NCI-H460 (cell line): ENCODE measurements around the gene ACOT9. TPM values are rescaled to one million over a fixed set of nuclear protein-coding genes. Genes with fewer than 3 reads are reported as not detected.
"Not testable (repeated sequence)": the region's sequence is repeated elsewhere in the genome, so short reads cannot be mapped to it uniquely, and the experiment has no call there.

Source experiments
- DNase-seq: peaks from one replicate; pipeline ENCODE4 v3.0.0-alpha.2; 2016; ENCODE audit warnings: low read depth; ENCODE audit errors: extremely low read depth
- polyA plus RNA-seq: library from polyadenylated mRNA; depleted of rRNA; stranded (reverse); fragments of >200 nt; gene quantifications from 2 replicates; pipeline ENCODE4 v1.2.3, GENCODE V29; 2014; cell fraction: nucleus; rRNA removed
- total RNA-seq: library from RNA; depleted of rRNA; stranded (reverse); fragments of >200 nt; shearing (Covaris generic); gene quantifications from 2 replicates; pipeline ENCODE4 v1.2.3, GENCODE V29; 2014; rRNA removed

ACOT9 gene, protein sequence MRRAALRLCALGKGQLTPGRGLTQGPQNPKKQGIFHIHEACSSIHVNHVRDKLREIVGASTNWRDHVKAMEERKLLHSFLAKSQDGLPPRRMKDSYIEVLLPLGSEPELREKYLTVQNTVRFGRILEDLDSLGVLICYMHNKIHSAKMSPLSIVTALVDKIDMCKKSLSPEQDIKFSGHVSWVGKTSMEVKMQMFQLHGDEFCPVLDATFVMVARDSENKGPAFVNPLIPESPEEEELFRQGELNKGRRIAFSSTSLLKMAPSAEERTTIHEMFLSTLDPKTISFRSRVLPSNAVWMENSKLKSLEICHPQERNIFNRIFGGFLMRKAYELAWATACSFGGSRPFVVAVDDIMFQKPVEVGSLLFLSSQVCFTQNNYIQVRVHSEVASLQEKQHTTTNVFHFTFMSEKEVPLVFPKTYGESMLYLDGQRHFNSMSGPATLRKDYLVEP
- total RNA-seq, result 107 and 119 TPM in 2 replicates
- 206 and 264 TPM in 2 replicates for polyA plus RNA-seq

DNA sequence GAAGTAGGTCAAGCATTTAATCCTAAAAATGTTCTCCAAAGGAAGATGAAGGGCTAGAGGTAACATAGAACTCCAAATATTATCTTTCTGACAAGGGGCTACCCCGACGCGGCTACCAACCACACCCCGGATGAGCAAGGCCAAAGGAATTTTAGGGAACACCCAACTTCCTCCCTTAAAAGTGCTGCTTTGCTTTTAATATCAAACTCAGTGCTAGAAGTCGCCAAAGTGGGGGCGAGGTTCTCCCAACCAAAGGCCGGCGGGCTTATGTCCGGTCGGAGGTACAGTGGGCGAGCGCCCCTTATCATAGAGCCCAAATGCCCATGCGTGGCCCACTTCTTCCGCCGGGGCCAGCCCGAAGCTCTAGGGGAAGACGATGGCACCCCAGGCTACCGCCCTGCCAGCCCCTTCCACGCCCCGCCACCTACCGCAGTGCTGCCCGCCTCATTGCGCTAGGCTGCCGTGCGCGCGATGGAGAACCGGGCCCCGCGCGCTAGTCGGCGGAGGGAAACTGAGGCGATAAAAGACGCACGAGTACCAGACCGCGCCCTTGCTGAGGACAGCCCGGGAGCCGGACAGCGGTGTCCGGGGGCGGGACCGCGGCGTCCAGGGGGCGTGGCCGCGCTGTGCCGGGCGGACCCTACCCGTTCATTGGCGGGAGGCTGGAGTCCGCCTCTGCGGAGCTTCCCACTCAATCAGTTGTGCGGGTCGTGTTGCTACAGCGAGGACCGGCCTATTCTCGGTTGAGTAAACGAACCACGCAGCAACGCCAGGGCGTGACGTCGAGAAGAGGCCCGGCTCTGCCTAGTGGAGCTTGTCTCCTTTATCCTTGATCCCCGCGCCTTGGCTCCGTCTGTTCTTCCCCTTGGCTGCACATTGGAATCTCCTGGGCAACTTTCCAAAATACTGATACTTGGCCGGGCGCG is at the start of gene ACOT9:
Gene ACOT9 (minus strand): TSS at position 580 of the 926 bp plus-strand sequence. CDS start 132 bp downstream, at position 448.
- DNase-seq, result peak; percentile 95

GRCh38 chrX:23790155-23790497 is 47.0 kb upstream of the ACOT9 start:
- no peak for DNase-seq

DNA sequence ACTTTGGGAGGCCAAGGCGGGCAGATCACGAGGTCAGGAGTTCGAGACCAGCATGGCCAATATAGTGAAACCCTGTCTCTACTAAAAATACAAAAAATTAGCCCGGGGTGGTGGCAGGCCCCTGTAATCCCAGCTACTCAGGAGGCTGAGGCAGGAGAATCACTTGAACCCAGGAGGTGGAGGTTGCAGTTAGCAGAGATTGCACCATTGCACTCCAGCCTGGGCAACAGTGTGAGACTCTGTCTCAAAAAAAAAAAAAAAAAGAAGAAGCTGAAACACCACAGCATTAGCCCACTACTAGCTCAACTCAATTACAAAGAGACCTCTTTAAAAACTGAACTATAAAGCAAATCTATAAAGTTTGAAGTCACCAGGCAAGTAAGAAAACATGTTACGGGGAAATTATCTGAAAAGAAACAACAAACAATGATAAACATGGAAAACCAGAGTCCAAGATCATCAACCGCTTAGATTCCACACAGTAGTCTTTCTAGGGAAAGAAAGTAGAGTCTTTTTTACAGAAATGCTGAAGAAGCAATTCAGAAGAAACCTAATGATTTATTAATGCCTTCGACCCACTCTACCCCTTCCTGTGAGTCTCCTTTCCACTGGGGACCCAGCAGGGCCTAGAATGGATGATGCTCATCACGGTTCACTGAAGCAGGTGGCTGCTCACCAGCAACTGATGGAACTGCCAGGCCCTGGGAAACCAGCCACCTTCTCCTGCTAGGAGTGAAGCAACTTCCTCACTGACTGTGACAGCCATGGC is 46.5 kb upstream of the ACOT9 start:
- DNase-seq, result no peak

DNA sequence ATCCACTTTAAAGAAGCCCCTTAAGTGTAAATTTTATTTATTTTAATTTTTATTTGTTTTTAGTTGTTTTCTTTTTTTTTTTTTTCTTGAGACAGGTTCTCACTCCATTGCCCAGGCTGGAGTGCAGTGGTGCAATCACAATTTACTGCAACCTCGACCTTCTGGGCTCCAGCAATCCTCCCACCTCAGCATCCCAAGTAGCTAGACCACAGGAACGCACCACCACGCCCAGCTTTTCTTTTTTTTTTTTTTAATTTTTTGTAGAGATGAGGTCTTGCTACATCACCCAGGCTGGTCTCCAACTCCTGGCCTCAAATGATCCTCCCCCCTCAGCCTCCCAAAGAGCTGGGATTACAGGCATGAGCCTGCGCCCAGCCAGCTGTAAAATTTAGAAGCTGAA is 45.9 kb upstream of the ACOT9 start:
- no peak for DNase-seq

- DNase-seq, result no peak
Measured at GRCh38 chrX:23788521-23788920, 45.4 kb upstream of the ACOT9 start.

GRCh38 chrX:23787745-23788118 is 44.7 kb upstream of the ACOT9 start:
- no peak for DNase-seq

DNA sequence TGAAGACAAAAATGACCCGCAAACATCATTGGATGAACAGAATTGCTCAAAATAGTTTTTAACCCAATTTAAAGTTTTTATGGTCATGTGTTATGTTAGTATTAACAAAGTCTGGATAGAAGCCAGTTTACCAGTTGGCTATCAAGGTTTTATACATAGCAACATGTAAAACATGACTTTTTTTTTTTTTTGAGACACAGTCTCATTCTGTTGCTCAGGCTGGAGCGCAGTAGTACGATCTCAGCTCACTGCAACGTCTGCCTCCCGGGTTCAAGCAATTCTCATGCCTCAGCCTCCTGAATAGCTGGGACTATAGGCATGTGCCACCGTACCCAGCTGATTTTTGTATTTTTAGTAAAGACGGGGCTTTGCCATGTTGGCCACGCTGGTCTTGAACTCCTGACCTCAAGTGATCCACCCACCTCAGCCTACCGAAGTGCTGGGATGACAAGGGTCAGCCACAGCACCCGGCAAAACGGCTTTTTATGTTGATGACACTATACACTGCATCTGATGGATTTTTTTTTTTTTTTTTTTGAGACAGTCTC is 43.3 kb upstream of the ACOT9 start:
- no peak for DNase-seq

- no peak for DNase-seq
Measured at GRCh38 chrX:23785580-23785979, 42.5 kb upstream of the ACOT9 start.

DNA sequence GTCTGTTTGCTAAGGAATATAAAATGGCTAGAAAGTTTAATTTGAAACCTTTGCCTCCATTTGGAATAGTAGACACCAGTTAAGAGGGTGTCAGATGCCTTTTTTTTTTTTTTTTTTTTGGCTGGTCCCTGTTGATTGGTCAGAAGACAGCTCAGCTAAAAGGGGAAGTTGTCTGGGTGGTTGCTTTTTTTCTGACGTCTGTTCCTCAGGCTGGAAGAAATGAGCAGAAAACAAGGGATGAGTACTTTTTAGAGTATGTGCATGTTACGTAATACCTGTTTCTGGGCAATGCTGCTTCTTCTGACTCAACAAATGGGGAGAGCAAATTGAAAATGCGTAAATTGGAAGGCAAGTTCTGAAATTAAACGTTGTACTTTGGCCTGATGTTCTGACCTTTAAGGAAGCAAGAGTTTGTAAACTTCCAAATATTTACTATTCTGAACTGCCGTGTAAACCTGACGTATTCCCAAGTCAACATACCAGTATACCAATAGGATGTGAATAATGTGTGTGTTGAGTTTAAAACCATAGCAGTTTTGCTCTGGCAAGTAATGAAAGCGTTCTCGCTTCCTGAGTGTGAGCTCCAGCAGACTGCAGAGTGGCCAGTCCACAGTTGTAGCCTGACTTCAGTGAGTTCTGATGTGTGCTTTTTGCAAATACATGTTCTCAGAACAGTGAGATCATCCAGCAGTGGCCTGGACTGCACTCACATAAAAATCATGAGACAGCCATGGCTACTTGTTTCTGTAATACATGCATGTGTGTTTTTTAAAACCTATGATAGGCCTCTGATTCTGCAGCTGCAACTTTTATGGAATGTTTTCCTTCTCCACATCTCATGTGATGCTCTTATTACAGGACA is 41.6 kb upstream of the ACOT9 start:
- DNase-seq, result peak; percentile 71

DNA sequence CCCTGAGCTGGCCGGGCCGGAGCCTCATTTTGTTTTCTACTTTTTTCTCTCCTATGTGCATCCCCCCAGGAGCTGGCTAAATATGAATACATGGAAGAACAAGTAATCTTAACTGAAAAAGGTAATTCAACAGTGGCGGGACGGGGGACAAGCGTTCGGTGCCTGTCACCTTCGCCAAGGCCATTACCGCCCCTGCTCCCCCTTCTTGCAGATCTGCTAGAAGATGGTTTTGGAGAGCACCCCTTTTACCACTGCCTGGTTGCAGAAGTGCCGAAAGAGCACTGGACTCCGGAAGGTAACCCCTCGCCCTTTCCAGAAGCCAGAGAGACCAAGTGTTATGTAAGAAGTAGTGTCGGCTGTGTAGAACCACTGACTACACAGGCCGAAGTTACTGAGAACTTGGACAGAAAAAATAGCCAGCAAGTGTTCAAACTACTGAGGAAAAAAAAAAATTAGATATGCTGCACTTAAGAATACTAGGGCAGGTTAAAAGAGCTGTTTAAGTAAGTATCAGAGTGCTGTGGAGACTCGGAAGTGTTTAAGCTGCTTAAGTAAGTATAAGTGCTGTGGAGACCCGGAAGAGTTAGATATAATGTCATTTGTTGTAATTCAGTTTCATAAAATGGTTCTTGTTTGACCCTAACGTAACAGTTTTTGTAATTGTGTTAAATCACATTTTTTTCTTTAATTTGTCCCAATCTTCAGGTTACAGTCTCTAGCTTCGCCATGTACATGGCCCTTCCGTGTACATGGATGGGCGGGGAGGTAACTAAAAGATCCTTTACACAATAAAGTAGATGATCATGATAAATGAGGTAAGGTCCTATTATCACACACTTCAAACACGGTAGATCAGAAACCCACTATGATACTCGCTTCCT is 40.8 kb upstream of the ACOT9 start:
- DNase-seq, result no peak

GRCh38 chrX:23782863-23783588 is 40.0 kb upstream of the ACOT9 start, which contains the start of gene SAT1:
Gene SAT1 (plus strand): TSS chrX:23783173. CDS start chrX:23783352, 179 bp downstream.
- DNase-seq, result peak; percentile 97

DNA sequence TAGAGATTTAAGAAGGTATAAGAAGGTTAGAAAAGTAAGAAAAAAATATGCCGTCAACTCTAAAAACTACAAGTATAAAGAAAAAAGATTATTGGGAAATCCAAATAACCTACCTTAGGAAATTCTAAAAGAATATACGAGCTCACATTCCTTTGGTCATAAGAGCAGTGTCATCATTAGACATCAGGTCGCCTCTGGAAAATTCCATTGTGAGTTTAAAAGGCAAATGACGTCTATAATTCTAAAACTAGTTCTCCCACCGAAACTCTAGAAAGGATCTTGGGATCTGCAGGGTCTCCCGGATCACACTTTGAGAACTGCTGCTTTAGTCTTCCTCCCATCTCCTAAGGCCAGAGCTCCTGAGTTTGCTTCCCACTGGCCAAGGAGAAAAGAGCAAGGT is 39.4 kb upstream of the ACOT9 start:
- no peak for DNase-seq

DNA sequence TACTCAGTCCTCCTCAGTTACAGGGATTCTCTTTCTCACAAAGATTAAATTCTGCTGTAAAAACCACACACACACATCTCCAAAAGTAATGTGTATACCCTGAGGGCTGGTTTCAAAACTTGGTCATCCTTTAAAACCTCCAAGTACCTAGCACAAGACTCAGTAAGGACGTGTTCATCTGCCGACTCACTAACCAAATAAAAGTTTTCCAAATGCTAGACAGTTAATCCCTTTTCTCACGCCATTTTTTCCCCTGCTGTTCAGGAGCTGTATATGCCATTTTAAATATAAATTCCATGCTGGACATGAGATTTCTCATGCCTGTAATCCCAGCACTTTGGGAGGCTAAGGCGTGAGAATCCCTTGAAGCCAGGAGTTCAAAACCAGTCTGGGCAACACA is 35.9 kb upstream of the ACOT9 start:
- peak; percentile 51 for DNase-seq

- DNase-seq, result no peak
Measured at GRCh38 chrX:23776363-23776762, 33.3 kb upstream of the ACOT9 start.

- DNase-seq, result no peak
Measured at GRCh38 chrX:23773601-23774175, 30.6 kb upstream of the ACOT9 start.

- not testable (repeated sequence) for DNase-seq
Measured at GRCh38 chrX:23771086-23771485, 28.0 kb upstream of the ACOT9 start.

- DNase-seq, result no peak
Measured at GRCh38 chrX:23770142-23770541, 27.1 kb upstream of the ACOT9 start.
